Thyroid gland (tissue), 4 donors: ENCODE data around the gene ALLC. TPM values are rescaled to one million over a fixed set of nuclear protein-coding genes. Genes with fewer than 3 reads are reported as not detected.

Experiments
- DNase-seq, 2 donors: peaks; one replicate each; pipeline ENCODE4 v3.0.0-alpha.2; 2019
- H3K27ac ChIP-seq, 3 donors: fragments of 200-600 bp; sonication (generic); 1 replicate in 2 of 3; 2 replicates in 1 of 3; pipeline ENCODE4 v1.5.1; 2016 to 2019; ENCODE audit warnings: mild to moderate bottlenecking in 1 of 3, moderate library complexity in 1 of 3
- H3K27me3 ChIP-seq: fragments of 200-600 bp; sonication (generic); one replicate; pipeline ENCODE4 v1.5.1; 2019
- H3K36me3 ChIP-seq, 2 donors: fragments of 200-600 bp; sonication (generic); one replicate each; pipeline ENCODE4 v1.5.1; 2016 to 2019
- H3K4me1 ChIP-seq, 2 donors: fragments of 200-600 bp; sonication (generic); one replicate each; pipeline ENCODE4 v1.5.1; 2017 to 2019
- H3K4me3 ChIP-seq, 3 donors: fragments of 200-600 bp; sonication (generic); replicated peaks in 1 of 3; 1 replicate in 2 of 3; 2 replicates in 1 of 3; pipeline ENCODE4 v1.5.1; 2016; ENCODE audit warnings: mild to moderate bottlenecking in 1 of 3
- H3K9me3 ChIP-seq: fragments of 200-600 bp; sonication (generic); one replicate; pipeline ENCODE4 v1.5.1; 2017
- POLR2A ChIP-seq, 2 donors: fragments of 450-650 bp; IDR thresholded peaks; one replicate each; pipeline ENCODE4 v1.6.1; 2017; ENCODE audit warnings: antibody characterized with exemption in 2 of 2, mild to moderate bottlenecking in 2 of 2, moderate library complexity in 1 of 2
- WGBS, 2 donors: methylation state at CpG; one replicate each; pipeline ENCODE4 v1.1.5; 2017; 5-methylcytosine and 5-hydroxymethylcytosine counted together
- intact Hi-C: fragments of 100-400 bp; cut with DNase I; formaldehyde crosslinking; loops from one replicate; pipeline ENCODE4 v1.15.1; 2023
- total RNA-seq, 4 donors: library from RNA; depleted of rRNA; stranded (reverse); fragments of >200 nt; gene quantifications; one replicate each; pipeline ENCODE4 v1.2.3, GENCODE V29; 2016
- TF ChIP-seq, protein P1 (sequence below), 6 experiments: fragments of 200-600 bp in 3 of 6; fragments of 450-650 bp in 3 of 6; sonication (generic) in 3 of 6; IDR thresholded peaks; one replicate each; pipeline ENCODE4 v1.5.1; 2016 to 2019; ENCODE audit warnings: antibody characterized with exemption in 6 of 6, mild to moderate bottlenecking in 2 of 6, inconsistent platforms in 1 of 6, moderate library complexity in 1 of 6

ALLC gene
- total RNA-seq, 4 donors from 2014 or later, result not detected

- Histone ChIP-seq H3K36me3 (no peaks in the 10 kb centered on the region), H3K4me1 (peaks cover 0 to 9% of the 10 kb centered on the region in 2 donors), H3K9me3 (no peaks in the 10 kb centered on the region), H3K27me3 (no peaks in the 10 kb centered on the region), H3K4me3 (peak within 1 kb of the TSS in 1 of 3 donors; percentile 17), H3K27ac (no peak within 1 kb of the TSS)
- WGBS, 2 donors, result 5 to 13% methylated on average over 20 to 24 of the region's 60 CpGs
- intact Hi-C loops, result no loop called here
- no peak for DNase-seq
- no peak for TF ChIP-seq POLR2A (IDR thresholded peaks at IDR 0.05)
- TF ChIP-seq, protein P1, sequence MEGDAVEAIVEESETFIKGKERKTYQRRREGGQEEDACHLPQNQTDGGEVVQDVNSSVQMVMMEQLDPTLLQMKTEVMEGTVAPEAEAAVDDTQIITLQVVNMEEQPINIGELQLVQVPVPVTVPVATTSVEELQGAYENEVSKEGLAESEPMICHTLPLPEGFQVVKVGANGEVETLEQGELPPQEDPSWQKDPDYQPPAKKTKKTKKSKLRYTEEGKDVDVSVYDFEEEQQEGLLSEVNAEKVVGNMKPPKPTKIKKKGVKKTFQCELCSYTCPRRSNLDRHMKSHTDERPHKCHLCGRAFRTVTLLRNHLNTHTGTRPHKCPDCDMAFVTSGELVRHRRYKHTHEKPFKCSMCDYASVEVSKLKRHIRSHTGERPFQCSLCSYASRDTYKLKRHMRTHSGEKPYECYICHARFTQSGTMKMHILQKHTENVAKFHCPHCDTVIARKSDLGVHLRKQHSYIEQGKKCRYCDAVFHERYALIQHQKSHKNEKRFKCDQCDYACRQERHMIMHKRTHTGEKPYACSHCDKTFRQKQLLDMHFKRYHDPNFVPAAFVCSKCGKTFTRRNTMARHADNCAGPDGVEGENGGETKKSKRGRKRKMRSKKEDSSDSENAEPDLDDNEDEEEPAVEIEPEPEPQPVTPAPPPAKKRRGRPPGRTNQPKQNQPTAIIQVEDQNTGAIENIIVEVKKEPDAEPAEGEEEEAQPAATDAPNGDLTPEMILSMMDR (IDR thresholded peaks at IDR 0.05), result no peak
Observed at GRCh38 chr2:3703236-3703756, 45.3 kb downstream of the ALLC start, which contains the start of gene DCDC2C. Gene DCDC2C, plus strand, starts transcription at chr2:3703575. Its CDS starts 177 bp downstream, at chr2:3703752.

GRCh38 chr2:3703757-3704355 lies 45.9 kb downstream of the ALLC start:
- 21% methylated on average over 28 of the region's 73 CpGs; no CpG with 5 or more reads in 1 of the 2 donors for WGBS, 2 donors
- no peak for TF ChIP-seq POLR2A (IDR thresholded peaks at IDR 0.05)
- TF ChIP-seq, protein P1 (IDR thresholded peaks at IDR 0.05), result no peak
- peak overlapping the region in 1 of 3 donors; percentile 17 for H3K4me3 ChIP-seq
- H3K27me3 ChIP-seq, result no peaks in the 10 kb centered on the region
- intact Hi-C loops, result no loop called here
- peaks cover 0 to 9% of the 10 kb centered on the region in 2 donors for H3K4me1 ChIP-seq
- no peak overlapping the region for H3K27ac ChIP-seq
- no peak for DNase-seq
- no peaks in the 10 kb centered on the region for H3K36me3 ChIP-seq
- H3K9me3 ChIP-seq, result no peaks in the 10 kb centered on the region

DNA sequence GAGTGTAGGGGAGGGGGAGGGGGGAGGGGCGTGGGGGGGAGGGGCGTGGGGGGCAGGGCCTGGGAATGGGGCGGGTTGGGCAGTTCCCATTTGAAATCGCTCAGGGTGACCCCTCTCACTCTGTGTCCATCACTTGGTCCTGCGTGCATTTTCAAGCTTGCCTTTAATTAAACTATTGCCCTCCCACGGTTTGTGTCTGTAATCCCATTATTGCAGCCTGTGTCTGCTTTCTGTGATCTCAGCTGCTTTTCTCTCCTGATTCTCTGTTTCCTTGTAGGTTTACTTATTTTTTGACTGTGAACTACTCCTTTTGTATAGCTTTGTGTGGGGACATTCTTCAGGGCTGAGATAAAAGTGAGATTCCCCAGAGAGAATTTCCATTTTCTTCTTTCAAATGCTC lies 46.7 kb downstream of the ALLC start:
- H3K36me3 ChIP-seq, result no peaks in the 10 kb centered on the region
- H3K27me3 ChIP-seq, result no peaks in the 10 kb centered on the region
- TF ChIP-seq, protein P1 (IDR thresholded peaks at IDR 0.05), result no peak
- no peak for TF ChIP-seq POLR2A (IDR thresholded peaks at IDR 0.05)
- DNase-seq, result no peak
- WGBS, 2 donors, result 46 to 47% methylated on average over 5 of the region's 6 CpGs
- H3K27ac ChIP-seq, result no peak overlapping the region
- H3K4me1 ChIP-seq, result peaks cover 0 to 9% of the 10 kb centered on the region in 2 donors
- H3K4me3 ChIP-seq, result no peak overlapping the region
- H3K9me3 ChIP-seq, result no peaks in the 10 kb centered on the region
- intact Hi-C loops, result no loop called here

DNA sequence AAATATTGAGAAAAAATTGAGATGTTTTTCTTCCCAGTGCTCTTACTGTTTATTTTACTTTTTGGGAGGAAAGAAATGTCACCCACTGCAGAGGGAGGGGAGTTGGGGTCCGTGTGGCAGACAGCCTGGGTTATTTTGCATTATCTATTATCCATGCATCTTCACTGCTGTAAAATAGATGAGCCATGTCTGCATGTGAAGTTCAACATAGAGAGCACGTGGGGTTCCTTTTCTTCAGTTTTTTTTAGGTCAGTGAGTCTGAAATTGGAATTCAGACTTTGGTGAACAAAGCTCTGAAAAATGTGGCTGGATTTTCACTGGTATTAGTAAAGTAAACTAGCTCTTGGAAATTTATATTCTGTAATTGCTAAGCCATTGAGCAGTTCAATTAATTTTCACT lies 47.8 kb downstream of the ALLC start:
- Histone ChIP-seq H3K4me1 (peaks cover 0 to 9% of the 10 kb centered on the region in 2 donors), H3K36me3 (no peaks in the 10 kb centered on the region), H3K27me3 (no peaks in the 10 kb centered on the region), H3K4me3 (no peak overlapping the region), H3K9me3 (no peaks in the 10 kb centered on the region), H3K27ac (no peak overlapping the region)
- intact Hi-C loops, result no loop called here
- DNase-seq, result no peak
- no peak for TF ChIP-seq POLR2A (IDR thresholded peaks at IDR 0.05)
- TF ChIP-seq, protein P1 (IDR thresholded peaks at IDR 0.05), result no peak
- WGBS, 2 donors, result 34 to 64% methylated on average over 2 of the region's 2 CpGs

DNA sequence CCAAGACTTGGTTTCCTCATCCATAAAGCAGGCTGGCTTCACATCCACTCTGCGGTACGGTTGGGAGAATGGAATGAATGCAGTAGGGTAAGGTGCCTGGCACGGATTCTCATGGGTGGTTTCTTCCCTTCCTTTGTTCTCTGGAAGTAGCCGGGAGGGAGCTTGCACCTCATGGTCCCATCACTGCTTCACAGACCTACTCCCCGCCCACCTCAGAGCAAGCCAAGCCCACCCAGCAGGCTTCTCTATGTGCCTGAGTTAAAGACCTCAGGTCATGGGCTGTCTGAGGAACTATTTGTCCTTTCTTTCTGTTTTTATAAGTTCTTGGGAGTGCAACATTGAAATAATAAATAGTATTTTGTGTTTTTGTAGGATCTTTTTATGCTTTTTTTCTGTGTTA lies 48.9 kb downstream of the ALLC start:
- H3K36me3 ChIP-seq, result no peaks in the 10 kb centered on the region
- peaks cover 0 to 9% of the 10 kb centered on the region in 2 donors for H3K4me1 ChIP-seq
- H3K27me3 ChIP-seq, result no peaks in the 10 kb centered on the region
- no peak for TF ChIP-seq POLR2A (IDR thresholded peaks at IDR 0.05)
- TF ChIP-seq, protein P1 (IDR thresholded peaks at IDR 0.05), result no peak
- no peak for DNase-seq
- no peak overlapping the region for H3K4me3 ChIP-seq
- intact Hi-C loops, result no loop called here
- no peaks in the 10 kb centered on the region for H3K9me3 ChIP-seq
- WGBS, 2 donors, result 69 to 71% methylated on average over 5 of the region's 5 CpGs
- no peak overlapping the region for H3K27ac ChIP-seq
